ENCODE data around the gene ZNF511.

Gene ZNF511

GRCh38 chr10:133261726-133262325, 46.9 kb upstream of the ZNF511 start:
- no peaks in the 10 kb centered on the region for H3K9me3 ChIP-seq (ENCODE audit: low read length)
- H3K9me2 ChIP-seq (ENCODE audit: low read depth, low read length), result no peaks in the 10 kb centered on the region
- no peaks in the 10 kb centered on the region for H3K79me2 ChIP-seq (ENCODE audit: insufficient read depth, low read length)
- H3K27me3 ChIP-seq (ENCODE audit: insufficient read depth, low read length), result peaks cover 12% of the 10 kb centered on the region
- H2AFZ ChIP-seq (ENCODE audit: low read length), result no peak overlapping the region
- no peak overlapping the region for H3K27ac ChIP-seq (ENCODE audit: low read depth, low read length, poor library complexity, severe bottlenecking)
- no peaks in the 10 kb centered on the region for H3F3A ChIP-seq (ENCODE audit: insufficient read depth, low read length)
- H3K4me3 ChIP-seq (ENCODE audit: low read depth, low read length, poor library complexity, severe bottlenecking), result peak overlapping the region; percentile 81
- no peak for TF ChIP-seq CTCF (IDR thresholded peaks at IDR 0.05; ENCODE audit: low read length)
- H3K36me3 ChIP-seq (ENCODE audit: insufficient read depth, low read length), result no peaks in the 10 kb centered on the region
- peak overlapping the region; percentile 84 for H3K9ac ChIP-seq (ENCODE audit: low read length)
- H4K20me1 ChIP-seq (ENCODE audit: insufficient read depth, low read length), result no peaks in the 10 kb centered on the region
- peak overlapping the region; percentile 97 for H3K4me2 ChIP-seq (ENCODE audit: low read length)
- H3K4me1 ChIP-seq (ENCODE audit: insufficient read depth, low read length, severe bottlenecking), result peaks cover 9% of the 10 kb centered on the region

- no peaks in the 10 kb centered on the region for H3K36me3 ChIP-seq (ENCODE audit: insufficient read depth, low read length)
- no peaks in the 10 kb centered on the region for H3K9me3 ChIP-seq (ENCODE audit: low read length)
- no peak overlapping the region for H2AFZ ChIP-seq (ENCODE audit: low read length)
- H3K27me3 ChIP-seq (ENCODE audit: insufficient read depth, low read length), result peaks cover 12% of the 10 kb centered on the region
- no peak overlapping the region for H3K27ac ChIP-seq (ENCODE audit: low read depth, low read length, poor library complexity, severe bottlenecking)
- peaks cover 9% of the 10 kb centered on the region for H3K4me1 ChIP-seq (ENCODE audit: insufficient read depth, low read length, severe bottlenecking)
- no peak overlapping the region for H3K4me3 ChIP-seq (ENCODE audit: low read depth, low read length, poor library complexity, severe bottlenecking)
- H3K79me2 ChIP-seq (ENCODE audit: insufficient read depth, low read length), result no peaks in the 10 kb centered on the region
- no peaks in the 10 kb centered on the region for H3F3A ChIP-seq (ENCODE audit: insufficient read depth, low read length)
- no peaks in the 10 kb centered on the region for H3K9me2 ChIP-seq (ENCODE audit: low read depth, low read length)
- H3K4me2 ChIP-seq (ENCODE audit: low read length), result no peak overlapping the region
- H4K20me1 ChIP-seq (ENCODE audit: insufficient read depth, low read length), result no peaks in the 10 kb centered on the region
- H3K9ac ChIP-seq (ENCODE audit: low read length), result no peak overlapping the region
- no peak for TF ChIP-seq CTCF (IDR thresholded peaks at IDR 0.05; ENCODE audit: low read length)
- no peak for TF ChIP-seq EZH2 (IDR thresholded peaks at IDR 0.05; ENCODE audit: borderline replicate concordance, low read length)
These were observed 46.0 kb upstream of the ZNF511 start for GRCh38 chr10:133262696-133263095.

GRCh38 chr10:133263674-133264073, 45.0 kb upstream of the ZNF511 start:
- peaks cover 9% of the 10 kb centered on the region for H3K4me1 ChIP-seq (ENCODE audit: insufficient read depth, low read length, severe bottlenecking)

More at GRCh38 chr10:133263674-133264073, 45.0 kb upstream of the ZNF511 start:
- no peak overlapping the region for H2AFZ ChIP-seq (ENCODE audit: low read length)
- no peak for TF ChIP-seq EZH2 (IDR thresholded peaks at IDR 0.05; ENCODE audit: borderline replicate concordance, low read length)
- TF ChIP-seq CTCF (IDR thresholded peaks at IDR 0.05; ENCODE audit: low read length), result no peak
- H3F3A ChIP-seq (ENCODE audit: insufficient read depth, low read length), result no peaks in the 10 kb centered on the region
- no peak overlapping the region for H3K27ac ChIP-seq (ENCODE audit: low read depth, low read length, poor library complexity, severe bottlenecking)
- no peaks in the 10 kb centered on the region for H3K9me2 ChIP-seq (ENCODE audit: low read depth, low read length)
- no peak overlapping the region for H3K9ac ChIP-seq (ENCODE audit: low read length)
- H3K4me3 ChIP-seq (ENCODE audit: low read depth, low read length, poor library complexity, severe bottlenecking), result no peak overlapping the region
- H3K79me2 ChIP-seq (ENCODE audit: insufficient read depth, low read length), result no peaks in the 10 kb centered on the region
- H3K27me3 ChIP-seq (ENCODE audit: insufficient read depth, low read length), result peaks cover 12% of the 10 kb centered on the region
- H3K4me2 ChIP-seq (ENCODE audit: low read length), result no peak overlapping the region
- H3K9me3 ChIP-seq (ENCODE audit: low read length), result no peaks in the 10 kb centered on the region
- no peaks in the 10 kb centered on the region for H3K36me3 ChIP-seq (ENCODE audit: insufficient read depth, low read length)
- no peaks in the 10 kb centered on the region for H4K20me1 ChIP-seq (ENCODE audit: insufficient read depth, low read length)

All from OCI-LY1 (cell line).